Stomach (tissue), 4 donors: ENCODE measurements around the gene CBX4.

Experiments used
- POLR2A ChIP-seq, 4 donors: fragments of 450-650 bp; IDR thresholded peaks; one replicate each; pipeline ENCODE4 v1.6.1; 2016; ENCODE audit warnings: antibody characterized with exemption in 4 of 4, control low read depth in 2 of 4, mild to moderate bottlenecking in 1 of 4, moderate library complexity in 1 of 4
- POLR2AphosphoS5 ChIP-seq, 3 donors: sonication (generic); formaldehyde crosslinking; IDR thresholded peaks; one replicate each; pipeline ENCODE4 v1.6.1; 2016; ENCODE audit warnings: antibody characterized with exemption in 3 of 3
- TF ChIP-seq, protein P1 (sequence below), 7 experiments: fragments of 450-650 bp in 4 of 7; fragments of 200-600 bp in 3 of 7; sonication (generic) in 3 of 7; IDR thresholded peaks; one replicate each; pipeline ENCODE4 v1.5.1; 2016 to 2019; ENCODE audit warnings: antibody characterized with exemption in 7 of 7, control low read depth in 2 of 7, mild to moderate bottlenecking in 1 of 7

DNA sequence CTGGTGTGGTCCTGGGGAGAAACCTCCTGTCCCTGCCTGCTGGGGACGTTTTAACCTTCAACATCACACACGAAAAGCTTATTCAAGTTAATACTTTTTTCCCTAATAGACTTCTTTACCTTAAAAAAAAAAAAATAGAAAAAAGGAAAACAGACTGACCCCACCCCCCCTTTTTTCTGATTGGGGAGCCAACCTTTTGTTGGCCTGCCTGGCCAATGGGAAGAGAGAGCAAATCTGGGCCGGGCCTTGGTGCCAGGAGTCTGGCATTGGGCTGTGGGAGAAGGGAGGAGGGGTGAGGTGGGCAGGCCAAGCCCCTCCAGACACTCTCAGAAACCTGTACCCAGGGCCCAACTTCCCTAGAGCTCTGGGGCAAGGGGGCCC, 45.3 kb downstream of the CBX4 start:
- TF ChIP-seq, protein P1, sequence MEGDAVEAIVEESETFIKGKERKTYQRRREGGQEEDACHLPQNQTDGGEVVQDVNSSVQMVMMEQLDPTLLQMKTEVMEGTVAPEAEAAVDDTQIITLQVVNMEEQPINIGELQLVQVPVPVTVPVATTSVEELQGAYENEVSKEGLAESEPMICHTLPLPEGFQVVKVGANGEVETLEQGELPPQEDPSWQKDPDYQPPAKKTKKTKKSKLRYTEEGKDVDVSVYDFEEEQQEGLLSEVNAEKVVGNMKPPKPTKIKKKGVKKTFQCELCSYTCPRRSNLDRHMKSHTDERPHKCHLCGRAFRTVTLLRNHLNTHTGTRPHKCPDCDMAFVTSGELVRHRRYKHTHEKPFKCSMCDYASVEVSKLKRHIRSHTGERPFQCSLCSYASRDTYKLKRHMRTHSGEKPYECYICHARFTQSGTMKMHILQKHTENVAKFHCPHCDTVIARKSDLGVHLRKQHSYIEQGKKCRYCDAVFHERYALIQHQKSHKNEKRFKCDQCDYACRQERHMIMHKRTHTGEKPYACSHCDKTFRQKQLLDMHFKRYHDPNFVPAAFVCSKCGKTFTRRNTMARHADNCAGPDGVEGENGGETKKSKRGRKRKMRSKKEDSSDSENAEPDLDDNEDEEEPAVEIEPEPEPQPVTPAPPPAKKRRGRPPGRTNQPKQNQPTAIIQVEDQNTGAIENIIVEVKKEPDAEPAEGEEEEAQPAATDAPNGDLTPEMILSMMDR (IDR thresholded peaks at IDR 0.05) = no peak
- TF ChIP-seq POLR2A (IDR thresholded peaks at IDR 0.05) (no peak), POLR2AphosphoS5 (IDR thresholded peaks at IDR 0.05) (no peak)
